BE2C (cell line): ENCODE measurements around the gene CDH10.
A peak's percentile ranks its signal among the peaks of the same experiment; 100 is the strongest.

Experiments
- DNase-seq: peaks from one replicate; pipeline ENCODE4 v3.0.0-alpha.2; 2020
- H3K27me3 ChIP-seq: fragments of 250-450 bp; sonication (Bioruptor Pico); 2 replicates; pipeline ENCODE4 v1.5.1; 2020; ENCODE audit warnings: mild to moderate bottlenecking
- H3K36me3 ChIP-seq: fragments of 250-450 bp; sonication (Bioruptor Pico); 2 replicates; pipeline ENCODE4 v1.5.1; 2020; ENCODE audit warnings: mild to moderate bottlenecking
- H3K4me1 ChIP-seq: fragments of 250-450 bp; sonication (Bioruptor Pico); 2 replicates; pipeline ENCODE4 v1.5.1; 2020
- H3K4me3 ChIP-seq: 2 replicates; pipeline ENCODE4 v1.5.1; 2011; ENCODE audit warnings: low read depth, low read length
- H3K9me3 ChIP-seq: fragments of 250-450 bp; sonication (Bioruptor Pico); 2 replicates; pipeline ENCODE4 v1.5.1; 2020
- TF ChIP-seq, protein P1 (sequence below): IDR thresholded peaks from 2 replicates; pipeline ENCODE4 v1.5.1; 2012; ENCODE audit warnings: mild to moderate bottlenecking, low read depth, low read length

The CDH10 gene

DNA sequence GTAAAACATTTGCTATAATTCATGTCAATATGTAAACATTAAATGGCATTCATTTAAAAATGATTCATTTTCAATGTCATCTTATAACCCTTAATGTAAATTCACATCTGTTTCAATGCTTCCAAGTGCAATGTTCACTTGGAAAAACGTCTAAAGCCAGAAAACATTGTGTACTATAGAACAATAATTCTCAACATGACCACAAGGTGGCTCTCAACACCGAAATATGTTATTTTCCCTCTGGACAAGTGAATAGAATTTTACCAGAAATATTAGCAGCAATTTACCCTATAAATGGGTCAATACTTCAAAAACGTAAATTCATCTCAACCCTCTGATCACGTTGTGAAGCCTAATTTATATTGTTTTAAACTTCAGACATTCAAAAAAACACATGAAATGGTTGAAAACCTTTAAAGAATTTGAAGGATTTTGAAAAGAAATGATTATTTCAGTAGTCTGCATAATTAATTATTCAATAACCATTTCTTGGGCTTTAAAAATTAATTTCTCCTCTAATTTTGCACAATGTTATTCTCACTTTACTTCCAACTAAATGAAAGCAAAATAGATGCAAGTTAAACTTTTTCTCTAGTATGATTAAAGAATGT, 11.0 kb downstream of the CDH10 start:
- TF ChIP-seq, protein P1, sequence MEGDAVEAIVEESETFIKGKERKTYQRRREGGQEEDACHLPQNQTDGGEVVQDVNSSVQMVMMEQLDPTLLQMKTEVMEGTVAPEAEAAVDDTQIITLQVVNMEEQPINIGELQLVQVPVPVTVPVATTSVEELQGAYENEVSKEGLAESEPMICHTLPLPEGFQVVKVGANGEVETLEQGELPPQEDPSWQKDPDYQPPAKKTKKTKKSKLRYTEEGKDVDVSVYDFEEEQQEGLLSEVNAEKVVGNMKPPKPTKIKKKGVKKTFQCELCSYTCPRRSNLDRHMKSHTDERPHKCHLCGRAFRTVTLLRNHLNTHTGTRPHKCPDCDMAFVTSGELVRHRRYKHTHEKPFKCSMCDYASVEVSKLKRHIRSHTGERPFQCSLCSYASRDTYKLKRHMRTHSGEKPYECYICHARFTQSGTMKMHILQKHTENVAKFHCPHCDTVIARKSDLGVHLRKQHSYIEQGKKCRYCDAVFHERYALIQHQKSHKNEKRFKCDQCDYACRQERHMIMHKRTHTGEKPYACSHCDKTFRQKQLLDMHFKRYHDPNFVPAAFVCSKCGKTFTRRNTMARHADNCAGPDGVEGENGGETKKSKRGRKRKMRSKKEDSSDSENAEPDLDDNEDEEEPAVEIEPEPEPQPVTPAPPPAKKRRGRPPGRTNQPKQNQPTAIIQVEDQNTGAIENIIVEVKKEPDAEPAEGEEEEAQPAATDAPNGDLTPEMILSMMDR = peak; percentile 60
- Histone ChIP-seq H3K36me3 (no peaks in the 10 kb centered on the region; the same call in none of the 2 replicates), H3K4me1 (no peaks in the 10 kb centered on the region; the same call in 1 of the 2 replicates), H3K9me3 (peaks cover 3% of the 10 kb centered on the region; the same call in 1 of the 2 replicates), H3K4me3 (no peak overlapping the region), H3K27me3 (no peaks in the 10 kb centered on the region)
- peak; percentile 29 for DNase-seq

DNA sequence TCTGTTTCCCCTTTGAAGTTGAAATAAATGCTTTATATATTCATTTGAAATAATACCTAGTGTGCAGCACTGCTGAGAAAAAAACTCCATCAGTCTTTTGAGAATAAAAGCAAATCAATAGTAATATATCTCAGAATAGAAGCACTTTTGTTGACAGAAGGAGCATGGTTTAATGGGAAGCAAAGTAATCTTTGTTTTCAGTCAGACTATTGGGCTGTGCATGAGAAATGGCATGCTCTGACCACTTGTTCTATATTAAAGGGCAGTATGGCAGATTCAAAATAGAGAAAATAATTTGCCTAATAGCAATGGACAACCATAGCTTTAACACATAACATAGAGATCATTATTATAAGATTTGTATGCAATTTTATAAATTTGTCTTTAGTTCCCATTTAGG, 12.4 kb downstream of the CDH10 start:
- no peaks in the 10 kb centered on the region; the same call in none of the 2 replicates for H3K36me3 ChIP-seq
- no peak overlapping the region for H3K4me3 ChIP-seq
- TF ChIP-seq, protein P1 = no peak
- H3K27me3 ChIP-seq = no peaks in the 10 kb centered on the region
- H3K9me3 ChIP-seq = peaks cover 3% of the 10 kb centered on the region; the same call in 1 of the 2 replicates
- H3K4me1 ChIP-seq = no peaks in the 10 kb centered on the region; the same call in 1 of the 2 replicates
- no peak for DNase-seq

DNA sequence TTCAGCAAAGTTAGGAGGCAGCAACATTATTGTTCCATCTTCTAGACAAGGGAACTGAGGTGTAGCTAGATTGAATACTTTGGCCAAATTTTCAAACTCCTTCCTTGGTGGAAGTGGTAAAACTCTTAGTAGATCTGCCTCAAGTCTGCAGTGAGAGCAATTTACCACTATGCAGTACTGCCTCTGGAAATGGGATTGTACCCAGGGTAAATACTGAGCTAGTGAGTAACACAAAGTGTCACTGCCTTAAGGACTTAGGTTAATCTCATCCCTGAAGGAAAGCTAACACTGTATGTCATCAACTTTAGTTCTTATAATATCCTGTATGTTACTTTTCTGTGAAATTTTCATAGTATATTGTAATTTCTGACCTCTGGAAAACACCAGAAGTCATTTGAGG, 13.9 kb downstream of the CDH10 start:
- TF ChIP-seq, protein P1 = no peak

DNA sequence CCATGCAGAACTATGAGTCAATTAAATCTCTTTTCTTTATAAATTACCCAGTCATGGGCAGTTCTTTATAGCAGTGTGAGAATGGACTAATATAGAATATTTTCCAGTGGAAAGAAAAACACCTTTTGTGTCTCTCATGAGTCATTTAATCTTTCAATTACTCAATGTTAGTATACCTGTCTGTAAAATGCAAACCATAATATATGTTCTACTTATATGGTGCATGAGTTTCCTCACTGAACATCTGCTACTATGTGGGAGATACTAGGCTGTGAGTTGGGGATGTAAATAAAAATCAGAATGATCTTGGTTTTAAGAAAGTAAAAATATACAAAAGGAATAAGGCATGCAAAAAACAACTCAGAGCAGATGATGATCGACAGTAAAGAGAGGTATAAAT, 15.0 kb downstream of the CDH10 start:
- Histone ChIP-seq H3K9me3 (peaks cover 3% of the 10 kb centered on the region; the same call in 1 of the 2 replicates), H3K36me3 (no peaks in the 10 kb centered on the region; the same call in none of the 2 replicates), H3K27me3 (no peaks in the 10 kb centered on the region), H3K4me1 (peaks cover 4% of the 10 kb centered on the region; the same call in 1 of the 2 replicates), H3K4me3 (no peak overlapping the region)
- TF ChIP-seq, protein P1 = no peak
- no peak for DNase-seq

More for the DNA sequence above, 13.9 kb downstream of the CDH10 start:
- H3K27me3 ChIP-seq = no peaks in the 10 kb centered on the region
- H3K4me3 ChIP-seq = no peak overlapping the region
- no peaks in the 10 kb centered on the region; the same call in 1 of the 2 replicates for H3K4me1 ChIP-seq
- peaks cover 3% of the 10 kb centered on the region; the same call in 1 of the 2 replicates for H3K9me3 ChIP-seq
- DNase-seq = no peak
- no peaks in the 10 kb centered on the region; the same call in none of the 2 replicates for H3K36me3 ChIP-seq

DNA sequence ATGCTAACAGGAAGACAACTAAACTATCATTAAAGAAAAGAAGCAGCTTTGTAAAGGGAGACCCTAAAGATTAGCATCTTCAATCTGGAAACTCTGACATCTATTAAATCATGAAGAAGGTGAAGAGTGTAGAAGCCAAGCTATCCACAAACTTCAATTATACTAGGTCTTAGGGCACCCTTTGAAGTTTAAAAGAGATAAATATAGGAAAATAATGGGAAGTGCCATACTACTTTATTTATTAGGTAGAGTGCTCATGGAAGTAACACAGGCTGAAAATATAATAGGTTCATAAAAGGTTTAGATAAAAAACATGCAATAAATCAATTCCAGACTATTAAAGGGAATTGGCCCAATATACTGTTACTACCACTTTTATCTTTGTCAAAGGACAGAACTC, 19.9 kb downstream of the CDH10 start:
- H3K4me1 ChIP-seq = peaks cover 34% of the 10 kb centered on the region
- H3K9me3 ChIP-seq = no peaks in the 10 kb centered on the region
- DNase-seq = no peak
- no peaks in the 10 kb centered on the region; the same call in 1 of the 2 replicates for H3K36me3 ChIP-seq
- H3K27me3 ChIP-seq = no peaks in the 10 kb centered on the region
- H3K4me3 ChIP-seq = no peak overlapping the region
- TF ChIP-seq, protein P1 = no peak

DNA sequence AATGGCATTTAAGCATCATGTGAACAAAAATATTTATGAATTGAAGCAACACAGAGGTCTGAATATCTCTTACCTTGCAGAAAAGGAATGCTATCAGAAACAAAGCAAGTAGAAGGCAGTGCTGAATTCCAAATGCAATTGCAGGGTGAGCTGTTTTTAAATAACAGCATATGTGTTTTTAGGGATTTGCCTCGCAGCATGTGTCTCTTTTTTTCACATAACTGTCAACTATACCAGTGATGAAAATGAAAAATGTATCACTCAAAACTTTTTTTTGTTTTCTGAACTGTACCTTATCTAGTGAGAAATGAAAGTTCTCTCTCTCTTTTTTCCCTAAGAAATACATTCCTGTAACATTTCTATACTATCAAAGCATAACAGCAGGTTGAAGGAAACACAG, 21.2 kb downstream of the CDH10 start:
- H3K4me3 ChIP-seq = no peak overlapping the region
- no peaks in the 10 kb centered on the region for H3K9me3 ChIP-seq
- no peak for DNase-seq
- no peaks in the 10 kb centered on the region for H3K36me3 ChIP-seq
- H3K4me1 ChIP-seq = peaks cover 34% of the 10 kb centered on the region
- TF ChIP-seq, protein P1 = no peak
- H3K27me3 ChIP-seq = no peaks in the 10 kb centered on the region
